Hepatocyte (in vitro differentiated cells): ENCODE results near the gene NPHP1.

Experiments used
- EZH2 ChIP-seq: fragments of 200-600 bp; sonication (generic); IDR thresholded peaks from 2 replicates; pipeline ENCODE4 v1.6.1; 2016; ENCODE audit warnings: antibody characterized with exemption, mild to moderate bottlenecking, borderline replicate concordance
- EZH2phosphoT487 ChIP-seq: fragments of 200-600 bp; sonication (generic); IDR thresholded peaks from one replicate; pipeline ENCODE4 v1.6.1; 2018; ENCODE audit warnings: antibody characterized with exemption, mild to moderate bottlenecking, low read depth, moderate library complexity; ENCODE audit not compliant: unreplicated experiment, severe bottlenecking
- TF ChIP-seq, protein P1 (sequence below): fragments of 200-600 bp; sonication (generic); IDR thresholded peaks from 2 replicates; pipeline ENCODE4 v1.5.1; 2016; ENCODE audit warnings: antibody characterized with exemption, mild to moderate bottlenecking; ENCODE audit not compliant: poor library complexity

DNA sequence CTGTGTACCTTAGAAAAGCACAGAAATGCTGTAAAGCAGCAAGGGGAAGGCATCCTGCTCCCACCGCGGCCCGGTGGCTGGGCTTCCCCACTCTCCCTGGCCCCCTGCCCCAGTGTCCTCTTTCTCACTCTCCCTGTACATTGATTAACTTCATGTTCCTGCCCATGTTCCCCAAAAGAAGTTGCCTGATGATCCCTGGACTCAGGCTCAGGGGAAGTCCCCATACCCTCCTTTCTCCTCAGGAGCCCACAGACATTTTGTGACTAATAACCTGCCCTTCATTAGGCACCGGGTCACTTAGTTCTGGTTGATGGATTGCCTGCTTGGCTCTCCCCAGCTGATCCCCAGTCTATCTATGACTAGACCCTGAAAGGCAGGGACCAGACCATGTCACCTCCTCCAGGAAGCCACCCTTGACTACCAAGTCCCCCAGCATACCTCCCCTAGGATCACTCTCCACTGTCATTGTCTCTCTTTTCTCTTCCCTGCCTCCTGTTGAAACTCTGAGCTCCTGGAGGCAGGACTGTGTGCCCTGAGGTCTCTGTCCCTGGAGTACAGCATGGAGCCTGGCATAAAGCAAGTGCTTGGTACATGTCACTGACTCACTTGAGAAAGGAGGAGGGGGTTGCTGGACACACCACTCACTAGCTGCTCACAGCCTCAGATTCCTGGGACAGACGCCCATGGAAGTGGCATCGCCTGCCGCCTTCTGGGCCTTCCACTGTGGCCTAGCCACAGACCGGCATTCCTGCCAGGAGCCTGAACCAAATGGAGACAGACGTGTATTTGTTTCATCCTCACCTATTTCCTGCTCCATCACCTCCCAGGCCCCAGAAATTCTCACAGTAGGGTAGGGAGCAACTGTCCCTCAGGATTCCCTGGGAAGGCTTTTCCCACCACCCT, 102.7 kb downstream of the NPHP1 start:
- TF ChIP-seq, protein P1, sequence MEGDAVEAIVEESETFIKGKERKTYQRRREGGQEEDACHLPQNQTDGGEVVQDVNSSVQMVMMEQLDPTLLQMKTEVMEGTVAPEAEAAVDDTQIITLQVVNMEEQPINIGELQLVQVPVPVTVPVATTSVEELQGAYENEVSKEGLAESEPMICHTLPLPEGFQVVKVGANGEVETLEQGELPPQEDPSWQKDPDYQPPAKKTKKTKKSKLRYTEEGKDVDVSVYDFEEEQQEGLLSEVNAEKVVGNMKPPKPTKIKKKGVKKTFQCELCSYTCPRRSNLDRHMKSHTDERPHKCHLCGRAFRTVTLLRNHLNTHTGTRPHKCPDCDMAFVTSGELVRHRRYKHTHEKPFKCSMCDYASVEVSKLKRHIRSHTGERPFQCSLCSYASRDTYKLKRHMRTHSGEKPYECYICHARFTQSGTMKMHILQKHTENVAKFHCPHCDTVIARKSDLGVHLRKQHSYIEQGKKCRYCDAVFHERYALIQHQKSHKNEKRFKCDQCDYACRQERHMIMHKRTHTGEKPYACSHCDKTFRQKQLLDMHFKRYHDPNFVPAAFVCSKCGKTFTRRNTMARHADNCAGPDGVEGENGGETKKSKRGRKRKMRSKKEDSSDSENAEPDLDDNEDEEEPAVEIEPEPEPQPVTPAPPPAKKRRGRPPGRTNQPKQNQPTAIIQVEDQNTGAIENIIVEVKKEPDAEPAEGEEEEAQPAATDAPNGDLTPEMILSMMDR, result no peak
- no peak for TF ChIP-seq EZH2
- TF ChIP-seq EZH2phosphoT487, result no peak
